Erythroblast (primary cell): Measurements from ENCODE around the gene CNGA3.

Source experiments
- DNase-seq, 2 experiments: peaks; one replicate each; lab custom pipeline; 2025; lab: John Stamatoyannopoulos, UW
- GATA1 ChIP-seq: IDR thresholded peaks from 2 replicates; pipeline ENCODE4 v1.6.1; 2011; ENCODE audit warnings: low read depth, mild to moderate bottlenecking, control low read depth, low read length, moderate library complexity
- POLR2A ChIP-seq: IDR thresholded peaks from 2 replicates; pipeline ENCODE4 v1.6.1; 2011; ENCODE audit warnings: mild to moderate bottlenecking, low read length

The CNGA3 gene

GRCh38 chr2:98376996-98377395 is 30.7 kb downstream of the CNGA3 start:
- no peak for TF ChIP-seq POLR2A
- TF ChIP-seq GATA1: no peak
- no peak for DNase-seq

- TF ChIP-seq GATA1 (no peak), POLR2A (no peak)
- no peak for DNase-seq
Measured at GRCh38 chr2:98377544-98377943, 31.3 kb downstream of the CNGA3 start.

- TF ChIP-seq GATA1 (no peak), POLR2A (no peak)
- DNase-seq: no peak
Measured at GRCh38 chr2:98378196-98378595, 31.9 kb downstream of the CNGA3 start.

GRCh38 chr2:98378901-98379300 is 32.6 kb downstream of the CNGA3 start:
- DNase-seq: no peak
- no peak for TF ChIP-seq POLR2A
- no peak for TF ChIP-seq GATA1

- TF ChIP-seq POLR2A: no peak
- no peak for TF ChIP-seq GATA1
- DNase-seq: no peak
Measured at GRCh38 chr2:98379311-98380202, 33.3 kb downstream of the CNGA3 start.

GRCh38 chr2:98380203-98380535 is 33.9 kb downstream of the CNGA3 start:
- TF ChIP-seq POLR2A (no peak), GATA1 (no peak)
- no peak for DNase-seq

GRCh38 chr2:98381494-98381893 is 35.2 kb downstream of the CNGA3 start:
- DNase-seq: no peak
- TF ChIP-seq POLR2A (no peak), GATA1 (no peak)

GRCh38 chr2:98382086-98382485 is 35.8 kb downstream of the CNGA3 start:
- TF ChIP-seq POLR2A (no peak), GATA1 (no peak)

GRCh38 chr2:98382739-98383138 is 36.5 kb downstream of the CNGA3 start:
- DNase-seq: no peak
- no peak for TF ChIP-seq POLR2A
- no peak for TF ChIP-seq GATA1

More at GRCh38 chr2:98382086-98382485, 35.8 kb downstream of the CNGA3 start:
- DNase-seq: no peak

GRCh38 chr2:98383166-98383565 is 36.9 kb downstream of the CNGA3 start:
- TF ChIP-seq POLR2A (no peak), GATA1 (no peak)
- no peak for DNase-seq

GRCh38 chr2:98385050-98385699 is 38.9 kb downstream of the CNGA3 start:
- DNase-seq: peak; percentile 68 to 83
- TF ChIP-seq GATA1 (no peak), POLR2A (no peak)

GRCh38 chr2:98387478-98387877 is 41.2 kb downstream of the CNGA3 start:
- no peak for DNase-seq
- TF ChIP-seq POLR2A (no peak), GATA1 (no peak)

- TF ChIP-seq GATA1 (no peak), POLR2A (no peak)
- DNase-seq: no peak
Measured at GRCh38 chr2:98388081-98388480, 41.8 kb downstream of the CNGA3 start.

- DNase-seq: no peak
- no peak for TF ChIP-seq GATA1
- TF ChIP-seq POLR2A: no peak
Measured at GRCh38 chr2:98388601-98389250, 42.5 kb downstream of the CNGA3 start.
